Colonic mucosa (tissue), 4 donors: ENCODE results near the gene NR1D1. TPM values are rescaled to one million over a fixed set of nuclear protein-coding genes. Genes with fewer than 3 reads are reported as not detected.
A peak's percentile ranks its signal among the peaks of the same experiment; 100 is the strongest.

ENCODE experiments used
- DNase-seq: peaks from one replicate; pipeline ENCODE4 v3.0.0-alpha.2; 2020
- H3K27ac ChIP-seq: fragments of 200-600 bp; one replicate; pipeline ENCODE4 v1.8.0; 2021
- H3K27me3 ChIP-seq: fragments of 200-600 bp; one replicate; pipeline ENCODE4 v1.8.0; 2021
- H3K36me3 ChIP-seq: fragments of 200-600 bp; one replicate; pipeline ENCODE4 v1.8.0; 2021
- H3K4me1 ChIP-seq: fragments of 200-600 bp; one replicate; pipeline ENCODE4 v1.8.0; 2021; ENCODE audit warnings: mild to moderate bottlenecking
- H3K4me3 ChIP-seq: fragments of 200-600 bp; one replicate; pipeline ENCODE4 v1.8.0; 2021
- H3K9ac ChIP-seq, 2 donors: one replicate each; pipeline ENCODE4 v1.7.0; 2013; ENCODE audit warnings: control low read depth in 2 of 2, low read depth in 2 of 2, low read length in 2 of 2
- H3K9me3 ChIP-seq: fragments of 200-600 bp; one replicate; pipeline ENCODE4 v1.8.0; 2021
- intact Hi-C: fragments of 100-400 bp; cut with DNase I; formaldehyde crosslinking; loops from one replicate; pipeline ENCODE4 v1.14.1; 2022
- total RNA-seq, 2 donors: library from RNA; stranded (reverse); fragmentation: NEBNext Ultra II Directional in 1 of 2; extraction: Animal tissue kit (Norgen Biotek cat#: 25700) in 1 of 2; gene quantifications; one replicate each; pipeline ENCODE4 v1.2.1, GENCODE V29; 2021
- TF ChIP-seq, protein P1 (sequence below): fragments of 200-600 bp; IDR thresholded peaks from one replicate; pipeline ENCODE4 v1.8.0; 2022; ENCODE audit warnings: antibody characterized with exemption, mild to moderate bottlenecking
- donor health status: healthy.
- donor health status: DM: no; HTN: no; CAD: no.
- donor health status: DM: no; HTN: no; CAD: no.

The NR1D1 gene
- total RNA-seq, 2 donors from 2014 or later = 4.8 to 18.8 TPM

DNA sequence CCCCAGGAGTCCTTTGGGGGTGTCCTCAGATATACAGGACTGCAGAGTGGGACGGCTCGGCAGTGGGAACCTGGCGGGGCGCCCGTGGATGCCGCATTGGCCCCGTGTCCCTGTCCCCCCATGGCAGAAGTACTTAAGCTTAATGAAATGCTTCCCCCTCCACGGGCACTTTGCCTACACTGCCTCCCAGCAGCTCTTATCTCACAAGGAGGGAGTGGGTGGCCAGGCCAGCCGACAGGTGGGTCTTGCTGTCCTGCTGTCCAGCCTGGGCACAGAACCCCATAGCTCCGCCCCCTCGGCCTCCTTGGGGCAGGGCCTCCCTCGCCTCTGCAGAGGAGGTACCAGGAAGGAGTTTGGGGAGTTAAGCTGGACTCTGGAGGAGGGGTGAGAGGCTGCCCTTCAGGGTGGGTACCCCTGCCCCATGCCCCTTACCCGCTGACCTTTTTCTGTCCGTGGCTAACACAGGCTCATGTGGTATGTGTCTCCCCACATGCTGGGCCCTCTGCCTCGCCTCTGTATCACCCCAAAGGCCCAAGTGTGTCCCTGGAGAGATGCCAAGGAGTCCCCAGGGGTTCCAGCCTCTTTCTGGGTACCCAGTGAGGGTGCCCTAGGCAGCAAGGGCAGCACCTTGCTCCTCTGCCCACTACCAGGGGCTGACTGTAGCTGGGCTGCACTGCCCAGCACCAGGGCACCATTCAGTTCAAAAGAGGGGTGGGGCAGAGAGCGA is 28.9 kb downstream of the NR1D1 start:
- peak overlapping the region; percentile 91 for H3K27ac ChIP-seq
- H3K9ac ChIP-seq = peak overlapping the region; percentile 61 to 83
- no peaks in the 10 kb centered on the region for H3K36me3 ChIP-seq
- peak; percentile 94 for DNase-seq
- H3K4me1 ChIP-seq = peaks cover 72% of the 10 kb centered on the region
- intact Hi-C loops = no loop called here
- H3K27me3 ChIP-seq = no peaks in the 10 kb centered on the region
- H3K9me3 ChIP-seq = no peaks in the 10 kb centered on the region
- H3K4me3 ChIP-seq = peak overlapping the region; percentile 12
- TF ChIP-seq, protein P1, sequence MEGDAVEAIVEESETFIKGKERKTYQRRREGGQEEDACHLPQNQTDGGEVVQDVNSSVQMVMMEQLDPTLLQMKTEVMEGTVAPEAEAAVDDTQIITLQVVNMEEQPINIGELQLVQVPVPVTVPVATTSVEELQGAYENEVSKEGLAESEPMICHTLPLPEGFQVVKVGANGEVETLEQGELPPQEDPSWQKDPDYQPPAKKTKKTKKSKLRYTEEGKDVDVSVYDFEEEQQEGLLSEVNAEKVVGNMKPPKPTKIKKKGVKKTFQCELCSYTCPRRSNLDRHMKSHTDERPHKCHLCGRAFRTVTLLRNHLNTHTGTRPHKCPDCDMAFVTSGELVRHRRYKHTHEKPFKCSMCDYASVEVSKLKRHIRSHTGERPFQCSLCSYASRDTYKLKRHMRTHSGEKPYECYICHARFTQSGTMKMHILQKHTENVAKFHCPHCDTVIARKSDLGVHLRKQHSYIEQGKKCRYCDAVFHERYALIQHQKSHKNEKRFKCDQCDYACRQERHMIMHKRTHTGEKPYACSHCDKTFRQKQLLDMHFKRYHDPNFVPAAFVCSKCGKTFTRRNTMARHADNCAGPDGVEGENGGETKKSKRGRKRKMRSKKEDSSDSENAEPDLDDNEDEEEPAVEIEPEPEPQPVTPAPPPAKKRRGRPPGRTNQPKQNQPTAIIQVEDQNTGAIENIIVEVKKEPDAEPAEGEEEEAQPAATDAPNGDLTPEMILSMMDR = no peak

DNA sequence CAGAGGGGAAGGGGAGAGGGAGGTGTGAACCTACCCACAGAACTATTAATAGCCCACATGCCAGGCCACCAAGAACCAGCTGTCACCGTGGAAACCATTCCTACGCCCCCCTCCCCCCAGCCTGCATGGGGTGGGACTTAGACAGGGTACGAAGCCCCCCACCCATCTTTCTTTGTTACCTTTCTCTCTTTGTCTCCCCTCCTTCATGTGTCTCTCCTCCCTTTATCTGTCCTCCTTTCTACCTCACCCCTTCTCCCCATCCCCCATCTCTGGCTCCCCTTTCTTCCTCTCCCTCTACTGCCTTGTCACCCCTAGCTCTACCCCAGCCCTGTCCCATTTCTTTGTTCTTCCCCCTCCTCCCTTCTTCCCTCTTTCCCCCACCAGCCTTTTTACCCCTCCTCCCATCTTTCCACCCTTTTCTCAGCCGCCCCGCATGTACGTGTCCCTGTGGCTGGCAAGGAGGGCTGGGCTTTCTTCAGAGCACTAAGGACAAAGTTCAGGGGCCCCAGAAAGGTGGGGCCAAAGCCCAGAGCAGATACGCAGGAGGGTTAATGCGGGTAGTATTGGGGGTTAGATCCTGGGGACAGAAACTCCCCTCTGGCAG is 29.6 kb downstream of the NR1D1 start:
- Histone ChIP-seq H3K4me3 (peak overlapping the region; percentile 12), H3K9ac (peak overlapping the region; percentile 61 to 83), H3K36me3 (no peaks in the 10 kb centered on the region), H3K27me3 (no peaks in the 10 kb centered on the region), H3K9me3 (no peaks in the 10 kb centered on the region), H3K4me1 (peaks cover 70% of the 10 kb centered on the region), H3K27ac (peak overlapping the region; percentile 91)
- DNase-seq = peak; percentile 86
- TF ChIP-seq, protein P1 = no peak
- intact Hi-C loops = no loop called here

DNA sequence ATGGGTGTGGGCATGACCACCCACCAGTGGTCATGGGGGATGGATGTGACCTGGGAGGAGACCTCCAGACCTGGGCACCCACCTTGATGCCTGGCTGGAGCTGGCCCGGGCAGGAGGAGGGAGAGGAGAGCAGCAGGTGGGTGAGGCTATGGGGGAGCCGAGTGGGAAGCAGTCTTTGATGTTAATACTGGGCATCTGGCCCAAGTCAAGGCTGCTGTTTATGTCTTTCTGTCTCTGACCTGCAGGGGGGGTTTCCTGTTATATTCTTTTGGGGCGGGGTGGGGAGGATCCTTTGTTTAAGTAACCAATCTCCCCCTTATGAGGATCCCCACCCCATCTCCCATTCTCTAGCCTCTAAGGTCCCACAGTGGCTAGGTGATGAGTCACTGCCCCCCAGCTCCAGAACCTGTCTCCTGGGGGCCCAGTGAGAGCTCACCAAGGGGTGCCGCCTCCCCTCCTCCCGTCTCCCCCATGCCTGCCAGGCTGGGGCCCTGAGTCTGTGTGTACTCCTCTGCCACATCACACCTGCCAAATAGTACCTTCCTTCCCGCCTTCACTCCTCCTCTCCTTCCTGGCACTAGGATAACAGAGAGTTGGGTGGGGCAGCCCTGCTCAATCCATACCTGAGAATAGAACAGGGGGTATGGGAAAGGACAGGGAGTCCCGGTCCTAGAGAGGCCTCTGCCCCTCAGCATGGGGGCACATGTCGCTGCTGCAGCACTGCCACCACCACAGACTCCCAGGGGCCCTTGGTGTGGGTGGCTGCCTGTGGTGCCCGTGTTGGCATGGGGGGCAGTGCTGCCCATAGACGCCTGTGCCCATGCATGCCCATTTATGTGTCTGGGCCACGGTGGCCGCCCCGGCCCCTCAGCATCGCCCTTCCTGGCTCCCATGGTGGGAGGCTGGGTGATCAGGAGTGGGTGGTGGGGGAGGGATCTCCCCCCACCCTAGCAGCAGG is 30.4 kb downstream of the NR1D1 start:
- DNase-seq = peak; percentile 84
- Histone ChIP-seq H3K36me3 (no peaks in the 10 kb centered on the region), H3K27me3 (no peaks in the 10 kb centered on the region), H3K9ac (peak overlapping the region; percentile 60 to 83), H3K4me3 (peak overlapping the region; percentile 5), H3K4me1 (peaks cover 64% of the 10 kb centered on the region), H3K27ac (peak overlapping the region; percentile 91), H3K9me3 (no peaks in the 10 kb centered on the region)
- intact Hi-C loops = no loop called here
- TF ChIP-seq, protein P1 = no peak

DNA sequence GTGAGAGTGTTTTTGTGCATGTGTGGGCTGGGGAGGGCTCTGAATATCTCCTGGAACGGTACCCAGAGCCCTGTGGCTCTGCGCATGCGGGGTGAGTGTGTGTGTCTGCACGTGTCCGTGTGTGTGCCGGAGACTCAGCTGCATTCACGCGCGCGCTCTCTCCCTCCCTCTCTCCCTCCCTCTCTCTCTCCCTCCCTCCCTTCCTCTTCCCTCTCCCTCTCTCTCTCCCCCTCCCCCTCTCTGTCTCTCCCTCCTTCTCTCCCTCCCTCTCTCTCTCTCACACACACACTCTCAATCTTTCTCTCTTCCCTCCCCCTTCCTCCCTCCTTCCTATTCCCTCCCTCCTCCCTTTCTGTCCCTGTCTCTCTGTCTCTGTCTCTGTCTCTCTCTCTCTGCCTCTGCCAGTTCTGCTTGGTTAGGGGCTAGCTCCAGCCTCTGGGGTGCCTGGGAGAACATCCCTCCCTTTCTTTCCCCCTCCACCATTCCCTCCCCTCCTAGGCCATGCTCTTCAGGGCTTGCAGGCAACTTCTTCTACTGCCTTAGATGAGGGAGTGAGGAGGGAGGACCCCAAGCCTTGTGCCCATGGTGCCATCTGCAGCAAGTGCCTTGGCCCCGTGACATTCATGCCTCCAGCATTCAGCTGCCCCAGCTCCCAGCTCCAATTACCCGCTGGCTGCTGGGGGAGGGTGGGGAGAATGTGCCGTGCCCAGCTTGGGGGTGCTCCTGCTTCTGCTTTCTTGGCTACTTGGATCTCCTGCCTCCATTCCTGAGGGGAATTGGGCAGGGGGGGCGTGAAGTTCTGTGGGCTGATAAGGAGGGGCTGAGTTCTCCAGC is 31.3 kb downstream of the NR1D1 start:
- Histone ChIP-seq H3K4me3 (peak overlapping the region; percentile 10), H3K9me3 (no peaks in the 10 kb centered on the region), H3K27me3 (no peaks in the 10 kb centered on the region), H3K27ac (peak overlapping the region; percentile 91), H3K9ac (peak overlapping the region; percentile 60 to 83), H3K4me1 (peaks cover 65% of the 10 kb centered on the region), H3K36me3 (no peaks in the 10 kb centered on the region)
- peak; percentile 90 for DNase-seq
- TF ChIP-seq, protein P1 = no peak
- intact Hi-C loops = no loop called here
